ENCODE measurements around the gene PRR9. TPM values are rescaled to one million over a fixed set of nuclear protein-coding genes. Genes with fewer than 3 reads are reported as not detected.
"Not testable (repeated sequence)": the region's sequence is repeated elsewhere in the genome, so short reads cannot be mapped to it uniquely, and the experiment has no call there.

PRR9 gene
- not detected for polyA plus RNA-seq (2013, experiment 1 of 2)
- not detected for polyA plus RNA-seq (2013, experiment 2 of 2)

- no peaks in the 10 kb centered on the region for H3K9me3 ChIP-seq (ENCODE audit: insufficient read depth, low read depth, low read length)
- H3K27me3 ChIP-seq (ENCODE audit: insufficient read depth, low read length): no peaks in the 10 kb centered on the region
- 70% methylated on average over 3 of the region's 3 CpGs for WGBS
- no peaks in the 10 kb centered on the region for H3K36me3 ChIP-seq (ENCODE audit: insufficient read depth, low read length)
- H3K27ac ChIP-seq (ENCODE audit: low read depth, low read length): no peak within 1 kb of the TSS
- H3K4me3 ChIP-seq (ENCODE audit: low read length): no peak within 1 kb of the TSS
- no peaks in the 10 kb centered on the region for H3K4me1 ChIP-seq (ENCODE audit: insufficient read depth, low read length)
- no peak within 1 kb of the TSS for H3K9ac ChIP-seq (ENCODE audit: low read depth, low read length)
Observed at GRCh38 chr1:153217212-153217611, at the start of gene PRR9. TSS of gene PRR9 (plus strand) at chr1:153217584. CDS start at chr1:153218145, 561 bp downstream.

GRCh38 chr1:153168686-153169085 is 48.7 kb upstream of the PRR9 start:
- H3K9ac ChIP-seq (ENCODE audit: low read depth, low read length): no peak overlapping the region
- H3K36me3 ChIP-seq (ENCODE audit: insufficient read depth, low read length): no peaks in the 10 kb centered on the region
- no peaks in the 10 kb centered on the region for H3K27me3 ChIP-seq (ENCODE audit: insufficient read depth, low read length)
- 91% methylated on average over 2 of the region's 2 CpGs for WGBS
- H3K4me3 ChIP-seq (ENCODE audit: low read length): no peak overlapping the region
- H3K9me3 ChIP-seq (ENCODE audit: insufficient read depth, low read depth, low read length): no peaks in the 10 kb centered on the region
- no peaks in the 10 kb centered on the region for H3K4me1 ChIP-seq (ENCODE audit: insufficient read depth, low read length)
- no peak overlapping the region for H3K27ac ChIP-seq (ENCODE audit: low read depth, low read length)

GRCh38 chr1:153174624-153175023 is 42.8 kb upstream of the PRR9 start:
- no peaks in the 10 kb centered on the region for H3K9me3 ChIP-seq (ENCODE audit: insufficient read depth, low read depth, low read length)
- no peak overlapping the region for H3K4me3 ChIP-seq (ENCODE audit: low read length)
- no peak overlapping the region for H3K27ac ChIP-seq (ENCODE audit: low read depth, low read length)
- no peaks in the 10 kb centered on the region for H3K27me3 ChIP-seq (ENCODE audit: insufficient read depth, low read length)
- no peaks in the 10 kb centered on the region for H3K36me3 ChIP-seq (ENCODE audit: insufficient read depth, low read length)
- H3K9ac ChIP-seq (ENCODE audit: low read depth, low read length): no peak overlapping the region
- H3K4me1 ChIP-seq (ENCODE audit: insufficient read depth, low read length): no peaks in the 10 kb centered on the region

GRCh38 chr1:153178922-153179321 is 38.5 kb upstream of the PRR9 start:
- H3K4me1 ChIP-seq (ENCODE audit: insufficient read depth, low read length): no peaks in the 10 kb centered on the region
- no peaks in the 10 kb centered on the region for H3K36me3 ChIP-seq (ENCODE audit: insufficient read depth, low read length)
- H3K27me3 ChIP-seq (ENCODE audit: insufficient read depth, low read length): no peaks in the 10 kb centered on the region
- no peak overlapping the region for H3K9ac ChIP-seq (ENCODE audit: low read depth, low read length)
- H3K27ac ChIP-seq (ENCODE audit: low read depth, low read length): no peak overlapping the region
- no peaks in the 10 kb centered on the region for H3K9me3 ChIP-seq (ENCODE audit: insufficient read depth, low read depth, low read length)
- H3K4me3 ChIP-seq (ENCODE audit: low read length): no peak overlapping the region

- Histone ChIP-seq H3K4me3 (ENCODE audit: low read length) (no peak overlapping the region), H3K4me1 (ENCODE audit: insufficient read depth, low read length) (no peaks in the 10 kb centered on the region), H3K36me3 (ENCODE audit: insufficient read depth, low read length) (no peaks in the 10 kb centered on the region), H3K9ac (ENCODE audit: low read depth, low read length) (no peak overlapping the region), H3K27ac (ENCODE audit: low read depth, low read length) (no peak overlapping the region), H3K9me3 (ENCODE audit: insufficient read depth, low read depth, low read length) (no peaks in the 10 kb centered on the region), H3K27me3 (ENCODE audit: insufficient read depth, low read length) (no peaks in the 10 kb centered on the region)
- WGBS: 80% methylated on average over 4 of the region's 4 CpGs
Observed at GRCh38 chr1:153180556-153180955, 36.8 kb upstream of the PRR9 start.

- H3K27me3 ChIP-seq (ENCODE audit: insufficient read depth, low read length); H3K27ac ChIP-seq (ENCODE audit: low read depth, low read length); H3K4me3 ChIP-seq (ENCODE audit: low read length); H3K9ac ChIP-seq (ENCODE audit: low read depth, low read length); H3K9me3 ChIP-seq (ENCODE audit: insufficient read depth, low read depth, low read length); H3K4me1 ChIP-seq (ENCODE audit: insufficient read depth, low read length); H3K36me3 ChIP-seq (ENCODE audit: insufficient read depth, low read length): not testable (repeated sequence)
- 78% methylated on average over 4 of the region's 4 CpGs for WGBS
Observed at GRCh38 chr1:153188301-153188700, 29.1 kb upstream of the PRR9 start.

GRCh38 chr1:153190373-153190772 is 27.0 kb upstream of the PRR9 start:
- no peak overlapping the region for H3K27ac ChIP-seq (ENCODE audit: low read depth, low read length)
- no peak overlapping the region for H3K4me3 ChIP-seq (ENCODE audit: low read length)
- H3K27me3 ChIP-seq (ENCODE audit: insufficient read depth, low read length): no peaks in the 10 kb centered on the region; the same call in 1 of the 2 replicates
- H3K36me3 ChIP-seq (ENCODE audit: insufficient read depth, low read length): no peaks in the 10 kb centered on the region
- peaks cover 4% of the 10 kb centered on the region; the same call in 1 of the 2 replicates for H3K4me1 ChIP-seq (ENCODE audit: insufficient read depth, low read length)
- H3K9ac ChIP-seq (ENCODE audit: low read depth, low read length): no peak overlapping the region
- 27% methylated on average over 3 of the region's 3 CpGs for WGBS
- no peaks in the 10 kb centered on the region for H3K9me3 ChIP-seq (ENCODE audit: insufficient read depth, low read depth, low read length)

GRCh38 chr1:153192697-153193096 is 24.7 kb upstream of the PRR9 start:
- Histone ChIP-seq H3K27me3 (ENCODE audit: insufficient read depth, low read length) (no peaks in the 10 kb centered on the region; the same call in 1 of the 2 replicates), H3K9me3 (ENCODE audit: insufficient read depth, low read depth, low read length) (no peaks in the 10 kb centered on the region; the same call in 1 of the 2 replicates), H3K9ac (ENCODE audit: low read depth, low read length) (no peak overlapping the region), H3K36me3 (ENCODE audit: insufficient read depth, low read length) (no peaks in the 10 kb centered on the region), H3K27ac (ENCODE audit: low read depth, low read length) (no peak overlapping the region), H3K4me1 (ENCODE audit: insufficient read depth, low read length) (peaks cover 4% of the 10 kb centered on the region; the same call in 1 of the 2 replicates), H3K4me3 (ENCODE audit: low read length) (no peak overlapping the region)
- WGBS: 32% methylated on average over 2 of the region's 3 CpGs

GRCh38 chr1:153194331-153195050 is 22.9 kb upstream of the PRR9 start:
- Histone ChIP-seq H3K4me1 (ENCODE audit: insufficient read depth, low read length) (peaks cover 4% of the 10 kb centered on the region; the same call in 1 of the 2 replicates), H3K36me3 (ENCODE audit: insufficient read depth, low read length) (no peaks in the 10 kb centered on the region), H3K9me3 (ENCODE audit: insufficient read depth, low read depth, low read length) (no peaks in the 10 kb centered on the region; the same call in 1 of the 2 replicates), H3K4me3 (ENCODE audit: low read length) (no peak overlapping the region), H3K27me3 (ENCODE audit: insufficient read depth, low read length) (no peaks in the 10 kb centered on the region; the same call in 1 of the 2 replicates), H3K9ac (ENCODE audit: low read depth, low read length) (no peak overlapping the region), H3K27ac (ENCODE audit: low read depth, low read length) (no peak overlapping the region)
- 66% methylated on average over 3 of the region's 3 CpGs for WGBS

GRCh38 chr1:153195216-153195615 is 22.2 kb upstream of the PRR9 start:
- Histone ChIP-seq H3K9me3 (ENCODE audit: insufficient read depth, low read depth, low read length) (no peaks in the 10 kb centered on the region; the same call in 1 of the 2 replicates), H3K36me3 (ENCODE audit: insufficient read depth, low read length) (no peaks in the 10 kb centered on the region), H3K27me3 (ENCODE audit: insufficient read depth, low read length) (no peaks in the 10 kb centered on the region; the same call in 1 of the 2 replicates), H3K9ac (ENCODE audit: low read depth, low read length) (no peak overlapping the region), H3K4me1 (ENCODE audit: insufficient read depth, low read length) (peaks cover 4% of the 10 kb centered on the region; the same call in 1 of the 2 replicates), H3K27ac (ENCODE audit: low read depth, low read length) (no peak overlapping the region), H3K4me3 (ENCODE audit: low read length) (no peak overlapping the region)
- WGBS: 86% methylated on average over 3 of the region's 4 CpGs

GRCh38 chr1:153202006-153202405 is 15.4 kb upstream of the PRR9 start:
- 77% methylated on average over 4 of the region's 4 CpGs for WGBS
- Histone ChIP-seq H3K4me3 (ENCODE audit: low read length) (no peak overlapping the region), H3K9ac (ENCODE audit: low read depth, low read length) (no peak overlapping the region), H3K36me3 (ENCODE audit: insufficient read depth, low read length) (no peaks in the 10 kb centered on the region), H3K4me1 (ENCODE audit: insufficient read depth, low read length) (no peaks in the 10 kb centered on the region), H3K27me3 (ENCODE audit: insufficient read depth, low read length) (no peaks in the 10 kb centered on the region; the same call in 1 of the 2 replicates), H3K27ac (ENCODE audit: low read depth, low read length) (no peak overlapping the region), H3K9me3 (ENCODE audit: insufficient read depth, low read depth, low read length) (no peaks in the 10 kb centered on the region)

All from HUES64 (cell line).